ENCODE measurements around the gene GNAO1. TPM values are rescaled to one million over a fixed set of nuclear protein-coding genes. Genes with fewer than 3 reads are reported as not detected.

The GNAO1 gene
- total RNA-seq, 1 experiment from 2014 or later: not detected

- H3K4me1 ChIP-seq (ENCODE audit: insufficient read depth, low read length): 0 out of 2 replicates have a peak, but pooled peaks cover under 1% of the 10 kb centered on the region
- POLR2A ChIA-PET (ENCODE audit: unreplicated experiment): no interaction called here
- no peak for TF ChIP-seq CTCF (conservative IDR thresholded peaks at IDR 0.05; ENCODE audit: low read depth, low read length)
- no peak for TF ChIP-seq EZH2 (IDR thresholded peaks at IDR 0.05; ENCODE audit: low read length, unreplicated experiment)
- no peak for TF ChIP-seq EZH2phosphoT487 (IDR thresholded peaks at IDR 0.05; ENCODE audit: borderline replicate concordance, low read length)
- no peak for DNase-seq
- no peaks in the 10 kb centered on the region for H3K9me2 ChIP-seq (replicated peaks; ENCODE audit: low read length)
- H4K20me1 ChIP-seq (ENCODE audit: low read length): no peaks in the 10 kb centered on the region
- H3K27me3 ChIP-seq (ENCODE audit: low read length): 0 out of 2 replicates have a peak, but pooled peaks cover 8% of the 10 kb centered on the region
- H3K36me3 ChIP-seq (ENCODE audit: low read depth, low read length): no peaks in the 10 kb centered on the region
- CTCF ChIA-PET: no interaction called here
- intact Hi-C loops (cut with micrococcal nuclease): no loop called here
- H3K27ac ChIP-seq (ENCODE audit: low read length): no peak overlapping the region
- BruUV-seq (replicated peaks): no TSS peak
- no peaks in the 10 kb centered on the region for H3K9me3 ChIP-seq (ENCODE audit: low read length)
- no peak overlapping the region for H3K9ac ChIP-seq (ENCODE audit: low read length)
- H3K4me2 ChIP-seq (ENCODE audit: low read length): no peak overlapping the region
- no peaks in the 10 kb centered on the region for H3F3A ChIP-seq (ENCODE audit: low read length, unreplicated experiment)
- H3K79me2 ChIP-seq (ENCODE audit: low read length): no peaks in the 10 kb centered on the region
- H3K4me3 ChIP-seq (ENCODE audit: low read length): no peak overlapping the region
- ATAC-seq: no peak
- H2AFZ ChIP-seq (ENCODE audit: low read length): no peak overlapping the region
These were observed 98.1 kb downstream of the GNAO1 start for GRCh38 chr16:56289416-56289815.

GRCh38 chr16:56289862-56290261 lies 98.6 kb downstream of the GNAO1 start:
- H3K27ac ChIP-seq (ENCODE audit: low read length): no peak overlapping the region
- no peaks in the 10 kb centered on the region for H4K20me1 ChIP-seq (ENCODE audit: low read length)
- H3K79me2 ChIP-seq (ENCODE audit: low read length): no peaks in the 10 kb centered on the region
- H3F3A ChIP-seq (ENCODE audit: low read length, unreplicated experiment): no peaks in the 10 kb centered on the region
- no peaks in the 10 kb centered on the region for H3K9me3 ChIP-seq (ENCODE audit: low read length)
- no TSS peak for BruUV-seq (replicated peaks)
- 0 out of 2 replicates have a peak, but pooled peaks cover 5% of the 10 kb centered on the region for H3K4me1 ChIP-seq (ENCODE audit: insufficient read depth, low read length)
- ChIA-PET POLR2A (ENCODE audit: unreplicated experiment) (no interaction called here), CTCF (no interaction called here)
- no peak overlapping the region for H3K4me3 ChIP-seq (ENCODE audit: low read length)
- H3K36me3 ChIP-seq (ENCODE audit: low read depth, low read length): no peaks in the 10 kb centered on the region
- DNase-seq (no peak), ATAC-seq (no peak)
- H3K9ac ChIP-seq (ENCODE audit: low read length): no peak overlapping the region
- intact Hi-C loops (cut with micrococcal nuclease): no loop called here
- no peak for TF ChIP-seq EZH2 (IDR thresholded peaks at IDR 0.05; ENCODE audit: low read length, unreplicated experiment)
- TF ChIP-seq EZH2phosphoT487 (IDR thresholded peaks at IDR 0.05; ENCODE audit: borderline replicate concordance, low read length): no peak
- no peak for TF ChIP-seq CTCF (conservative IDR thresholded peaks at IDR 0.05; ENCODE audit: low read depth, low read length)
- 0 out of 2 replicates have a peak, but pooled peaks cover 8% of the 10 kb centered on the region for H3K27me3 ChIP-seq (ENCODE audit: low read length)
- no peaks in the 10 kb centered on the region for H3K9me2 ChIP-seq (replicated peaks; ENCODE audit: low read length)
- H3K4me2 ChIP-seq (ENCODE audit: low read length): no peak overlapping the region
- no peak overlapping the region for H2AFZ ChIP-seq (ENCODE audit: low read length)

GRCh38 chr16:56294014-56294413 lies 102.7 kb downstream of the GNAO1 start:
- H3K4me2 ChIP-seq (ENCODE audit: low read length): no peak overlapping the region
- ATAC-seq (no peak), DNase-seq (no peak)
- H3K27me3 ChIP-seq (ENCODE audit: low read length): 0 out of 2 replicates have a peak, but pooled peaks cover 15% of the 10 kb centered on the region
- no peaks in the 10 kb centered on the region for H4K20me1 ChIP-seq (ENCODE audit: low read length)
- no peak overlapping the region for H2AFZ ChIP-seq (ENCODE audit: low read length)
- BruUV-seq (replicated peaks): no TSS peak
- H3F3A ChIP-seq (ENCODE audit: low read length, unreplicated experiment): no peaks in the 10 kb centered on the region
- no peak overlapping the region for H3K27ac ChIP-seq (ENCODE audit: low read length)
- no peaks in the 10 kb centered on the region for H3K79me2 ChIP-seq (ENCODE audit: low read length)
- 0 out of 2 replicates have a peak, but pooled peaks cover 10% of the 10 kb centered on the region for H3K4me1 ChIP-seq (ENCODE audit: insufficient read depth, low read length)
- CTCF ChIA-PET: no interaction called here
- POLR2A ChIA-PET (ENCODE audit: unreplicated experiment): no interaction called here
- H3K36me3 ChIP-seq (ENCODE audit: low read depth, low read length): no peaks in the 10 kb centered on the region
- H3K9me2 ChIP-seq (replicated peaks; ENCODE audit: low read length): no peaks in the 10 kb centered on the region
- intact Hi-C loops (cut with micrococcal nuclease): no loop called here
- no peaks in the 10 kb centered on the region for H3K9me3 ChIP-seq (ENCODE audit: low read length)
- no peak overlapping the region for H3K4me3 ChIP-seq (ENCODE audit: low read length)
- no peak overlapping the region for H3K9ac ChIP-seq (ENCODE audit: low read length)
- no peak for TF ChIP-seq EZH2phosphoT487 (IDR thresholded peaks at IDR 0.05; ENCODE audit: borderline replicate concordance, low read length)
- no peak for TF ChIP-seq EZH2 (IDR thresholded peaks at IDR 0.05; ENCODE audit: low read length, unreplicated experiment)
- TF ChIP-seq CTCF (conservative IDR thresholded peaks at IDR 0.05; ENCODE audit: low read depth, low read length): no peak

All from PC-3 (cell line).